GM12878 (cell line): Measurements from ENCODE around the gene SBF1.

Experiments used
- BRCA1 ChIP-seq: IDR thresholded peaks from 2 replicates; pipeline ENCODE4 v1.6.1; 2011; ENCODE audit warnings: low read depth, low read length, improper control_type of control experiment
- CBX5 ChIP-seq: sonication (generic); IDR thresholded peaks from 2 replicates; pipeline ENCODE4 v1.6.1; 2016; ENCODE audit warnings: low read depth, moderate library complexity, mild to moderate bottlenecking, inconsistent platforms
- PAX5 ChIP-seq: IDR thresholded peaks from 2 replicates; pipeline ENCODE4 v1.6.1; 2011; ENCODE audit warnings: low read depth, low read length, borderline replicate concordance
- PML ChIP-seq: IDR thresholded peaks from 2 replicates; pipeline ENCODE4 v1.6.1; 2012; ENCODE audit warnings: low read length, inconsistent platforms
- ZNF384 ChIP-seq: IDR thresholded peaks from 2 replicates; pipeline ENCODE4 v1.6.1; 2012; ENCODE audit warnings: low read depth, mild to moderate bottlenecking, low read length, improper control_type of control experiment, borderline replicate concordance
- ZNF622 ChIP-seq: fragments of 450-650 bp; IDR thresholded peaks from 2 replicates; pipeline ENCODE4 v1.6.1; 2017; ENCODE audit warnings: mild to moderate bottlenecking, inconsistent platforms
- TF ChIP-seq, protein P1 (sequence below), 3 experiments: IDR thresholded peaks in 2 of 3; conservative IDR thresholded peaks in 1 of 3; 2 replicates each; pipeline ENCODE4 v1.5.1; 2011; ENCODE audit warnings: low read depth in 3 of 3, low read length in 3 of 3, mild to moderate bottlenecking in 3 of 3, control low read depth in 2 of 3, moderate library complexity in 2 of 3, inconsistent platforms in 1 of 3, mixed read lengths in 1 of 3; ENCODE audit not compliant: control insufficient read depth in 2 of 3, insufficient read depth in 1 of 3; ENCODE audit errors: extremely low read depth in 1 of 3

DNA sequence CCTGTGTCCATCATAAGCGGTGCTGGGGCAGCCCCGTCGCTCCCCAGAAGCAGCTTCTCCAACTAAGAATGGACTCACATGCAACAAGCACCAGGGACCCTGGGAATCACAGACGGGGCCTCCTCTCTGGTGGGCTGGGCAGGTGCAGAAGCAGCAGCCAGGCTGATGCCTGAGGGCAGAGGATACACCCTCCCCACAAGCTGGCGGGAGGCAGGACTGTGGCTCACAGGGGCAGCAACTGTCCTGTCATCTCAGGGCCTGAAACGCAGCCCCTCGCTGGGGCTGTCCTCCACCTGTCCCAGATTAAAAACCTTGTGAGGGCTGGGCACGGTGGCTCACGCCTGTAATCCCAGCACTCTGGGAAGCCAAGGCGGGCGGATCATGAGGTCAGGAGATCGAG lies 3.1 kb upstream of the SBF1 start:
- TF ChIP-seq, protein P1, sequence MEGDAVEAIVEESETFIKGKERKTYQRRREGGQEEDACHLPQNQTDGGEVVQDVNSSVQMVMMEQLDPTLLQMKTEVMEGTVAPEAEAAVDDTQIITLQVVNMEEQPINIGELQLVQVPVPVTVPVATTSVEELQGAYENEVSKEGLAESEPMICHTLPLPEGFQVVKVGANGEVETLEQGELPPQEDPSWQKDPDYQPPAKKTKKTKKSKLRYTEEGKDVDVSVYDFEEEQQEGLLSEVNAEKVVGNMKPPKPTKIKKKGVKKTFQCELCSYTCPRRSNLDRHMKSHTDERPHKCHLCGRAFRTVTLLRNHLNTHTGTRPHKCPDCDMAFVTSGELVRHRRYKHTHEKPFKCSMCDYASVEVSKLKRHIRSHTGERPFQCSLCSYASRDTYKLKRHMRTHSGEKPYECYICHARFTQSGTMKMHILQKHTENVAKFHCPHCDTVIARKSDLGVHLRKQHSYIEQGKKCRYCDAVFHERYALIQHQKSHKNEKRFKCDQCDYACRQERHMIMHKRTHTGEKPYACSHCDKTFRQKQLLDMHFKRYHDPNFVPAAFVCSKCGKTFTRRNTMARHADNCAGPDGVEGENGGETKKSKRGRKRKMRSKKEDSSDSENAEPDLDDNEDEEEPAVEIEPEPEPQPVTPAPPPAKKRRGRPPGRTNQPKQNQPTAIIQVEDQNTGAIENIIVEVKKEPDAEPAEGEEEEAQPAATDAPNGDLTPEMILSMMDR (IDR thresholded peaks at IDR 0.05 in 2 of 3, conservative IDR thresholded peaks at IDR 0.05 in 1 of 3; ENCODE audit: control insufficient read depth in 2 of 3, extremely low read depth in 1 of 3, insufficient read depth in 1 of 3, low read depth in 3 of 3, low read length in 3 of 3) = no peak
- no peak for TF ChIP-seq BRCA1
- no peak for TF ChIP-seq CBX5
- no peak for TF ChIP-seq PML
- TF ChIP-seq PAX5 = no peak
- TF ChIP-seq ZNF384 = no peak
- TF ChIP-seq ZNF622 = no peak
